Right cardiac atrium (tissue), 5 donors: ENCODE data around the gene FZD10. TPM values are rescaled to one million over a fixed set of nuclear protein-coding genes. Genes with fewer than 3 reads are reported as not detected.

Experiments used
- ATAC-seq, 2 donors: fragments of 200-7000 bp; cut with Tn5 transposase; one replicate each; pipeline versions ENCODE4 v1.8.0 to v1.9.1; 2020; ENCODE audit warnings: moderate library complexity in 2 of 2, mild to moderate bottlenecking in 1 of 2
- DNase-seq, 3 donors: peaks; one replicate each; pipeline ENCODE4 v3.0.0-alpha.2; 2020
- H3K27ac ChIP-seq: one replicate; pipeline ENCODE4 v1.5.1; 2013; ENCODE audit warnings: mild to moderate bottlenecking, low read length, control low read depth, moderate library complexity
- H3K27me3 ChIP-seq: one replicate; pipeline ENCODE4 v1.6.1; 2013; ENCODE audit not compliant: control insufficient read depth, insufficient read depth
- H3K4me1 ChIP-seq: one replicate; pipeline ENCODE4 v1.6.1; 2013; ENCODE audit warnings: low read length; ENCODE audit not compliant: control insufficient read depth, insufficient read depth
- H3K4me3 ChIP-seq: one replicate; pipeline ENCODE4 v1.5.1; 2013; ENCODE audit warnings: low read length, control low read depth
- H3K9me3 ChIP-seq: one replicate; pipeline ENCODE4 v1.6.1; 2013; ENCODE audit warnings: low read length; ENCODE audit not compliant: control insufficient read depth
- WGBS: extraction: QIAGEN DNeasy Blood & Tissue Kit; methylation state at CpG from one replicate; pipeline ENCODE4 v1.1.7; 2013; 5-methylcytosine and 5-hydroxymethylcytosine counted together
- intact Hi-C, 4 donors: fragments of 100-400 bp; cut with DNase I; formaldehyde crosslinking; loops; one replicate each; pipeline versions ENCODE4 v1.11.0 to v1.14.0; 2022 to 2023
- long read RNA-seq, 4 donors: library from polyadenylated mRNA; unstranded; transcript quantifications; one replicate each; pipeline ENCODE4 v2.0.0, GENCODE V29; 2020 to 2021
- polyA plus RNA-seq: library from polyadenylated mRNA; stranded (reverse); fragments of 200-250 nt; gene quantifications from one replicate; pipeline ENCODE4 v1.2.3, GENCODE V29; 2013
- total RNA-seq, 4 donors: library from RNA; stranded (reverse); fragmentation: NEBNext Ultra II Directional; extraction: Animal tissue kit (Norgen Biotek cat#: 25700); gene quantifications; one replicate each; pipeline ENCODE4 v1.2.1, GENCODE V29; 2021
- donor health status: healthy with polysubstance abuse.
- donor health status: DM: no; HTN: yes; CAD: no.
- donor health status: DM: no; HTN: no; CAD: no.
- donor health status: DM: no; HTN: yes; CAD: no; lungs with severe emphysema.
- donor health status: DM: yes; HTN: yes; CAD: no.

The FZD10 gene
- total RNA-seq: under 1 TPM in 3 of 4 donors, not detected in 1; 0.06 to 0.28 (median 0.24) TPM
- polyA plus RNA-seq: 0.14 TPM
- long read RNA-seq, donor 1, partial matches to known transcripts: 0 of 1 reads
- long read RNA-seq, donor 1, other reads (novel, unspliced or antisense): 0 of 1 reads
- long read RNA-seq, donor 2, partial matches to known transcripts: 0 of 1 reads
- long read RNA-seq, donor 2, other reads (novel, unspliced or antisense): 0 of 1 reads
- long read RNA-seq, donor 3, partial matches to known transcripts: 0 of 3 reads
- long read RNA-seq, donor 3, other reads (novel, unspliced or antisense): 0 of 3 reads
- long read RNA-seq, donor 4: 0 reads

GRCh38 chr12:130162267-130162666, at the start of gene FZD10:
TSS of gene FZD10 (plus strand) at chr12:130162464. CDS start at chr12:130162943, 479 bp downstream.
- ATAC-seq (peak in 1 of 2 donors; percentile 46), DNase-seq (peak in 2 of 3 donors; percentile 28 to 76)
- Histone ChIP-seq H3K4me3 (peak within 1 kb of the TSS; percentile 60), H3K4me1 (no peaks in the 10 kb centered on the region), H3K9me3 (no peaks in the 10 kb centered on the region), H3K27me3 (no peaks in the 10 kb centered on the region), H3K27ac (no peak within 1 kb of the TSS)
- intact Hi-C loops: no loop called here
- 1% methylated on average over 48 of the region's 51 CpGs for WGBS

- ATAC-seq: no peak
- Histone ChIP-seq H3K27me3 (no peaks in the 10 kb centered on the region), H3K4me1 (no peaks in the 10 kb centered on the region), H3K27ac (no peak overlapping the region), H3K4me3 (no peak overlapping the region), H3K9me3 (no peaks in the 10 kb centered on the region)
- DNase-seq: no peak
- 82% methylated on average over 20 of the region's 20 CpGs for WGBS
- intact Hi-C loops: no loop called here
Observed at GRCh38 chr12:130114952-130115351, 47.3 kb upstream of the FZD10 start.

- Histone ChIP-seq H3K4me1 (no peaks in the 10 kb centered on the region), H3K4me3 (no peak overlapping the region), H3K9me3 (no peaks in the 10 kb centered on the region), H3K27ac (no peak overlapping the region), H3K27me3 (no peaks in the 10 kb centered on the region)
- DNase-seq (no peak), ATAC-seq (no peak)
- WGBS: 86% methylated on average over 8 of the region's 8 CpGs
- intact Hi-C loops: no loop called here
Observed at GRCh38 chr12:130115646-130116045, 46.6 kb upstream of the FZD10 start.

GRCh38 chr12:130116791-130117190, 45.5 kb upstream of the FZD10 start:
- H3K27me3 ChIP-seq: no peaks in the 10 kb centered on the region
- H3K4me3 ChIP-seq: no peak overlapping the region
- 67% methylated on average over 6 of the region's 6 CpGs for WGBS
- no peak for DNase-seq
- no peaks in the 10 kb centered on the region for H3K9me3 ChIP-seq
- no peak for ATAC-seq
- H3K27ac ChIP-seq: no peak overlapping the region
- no peaks in the 10 kb centered on the region for H3K4me1 ChIP-seq
- intact Hi-C loops: no loop called here

GRCh38 chr12:130117233-130117632, 45.0 kb upstream of the FZD10 start:
- Histone ChIP-seq H3K27me3 (no peaks in the 10 kb centered on the region), H3K4me1 (no peaks in the 10 kb centered on the region), H3K27ac (no peak overlapping the region), H3K4me3 (no peak overlapping the region), H3K9me3 (no peaks in the 10 kb centered on the region)
- intact Hi-C loops: no loop called here
- no peak for ATAC-seq
- 45% methylated on average over 7 of the region's 7 CpGs for WGBS
- DNase-seq: no peak

- no peaks in the 10 kb centered on the region for H3K27me3 ChIP-seq
- WGBS: 49% methylated on average over 5 of the region's 5 CpGs
- ATAC-seq (no peak), DNase-seq (no peak)
- intact Hi-C loops: no loop called here
- no peak overlapping the region for H3K27ac ChIP-seq
- H3K4me1 ChIP-seq: no peaks in the 10 kb centered on the region
- no peak overlapping the region for H3K4me3 ChIP-seq
- no peaks in the 10 kb centered on the region for H3K9me3 ChIP-seq
Observed at GRCh38 chr12:130117701-130118100, 44.6 kb upstream of the FZD10 start.

- no peak overlapping the region for H3K4me3 ChIP-seq
- ATAC-seq (no peak), DNase-seq (no peak)
- H3K4me1 ChIP-seq: no peaks in the 10 kb centered on the region
- intact Hi-C loops: no loop called here
- WGBS: 78% methylated on average over 6 of the region's 6 CpGs
- H3K27me3 ChIP-seq: no peaks in the 10 kb centered on the region
- H3K9me3 ChIP-seq: no peaks in the 10 kb centered on the region
- no peak overlapping the region for H3K27ac ChIP-seq
Observed at GRCh38 chr12:130118181-130118580, 44.1 kb upstream of the FZD10 start.

GRCh38 chr12:130119241-130119861, 42.9 kb upstream of the FZD10 start:
- intact Hi-C loops: no loop called here
- Histone ChIP-seq H3K4me1 (no peaks in the 10 kb centered on the region), H3K4me3 (no peak overlapping the region), H3K9me3 (no peaks in the 10 kb centered on the region), H3K27me3 (no peaks in the 10 kb centered on the region), H3K27ac (no peak overlapping the region)
- ATAC-seq (no peak), DNase-seq (no peak)
- WGBS: 90% methylated on average over 27 of the region's 27 CpGs

- no peak overlapping the region for H3K4me3 ChIP-seq
- 72% methylated on average over 31 of the region's 31 CpGs for WGBS
- DNase-seq: no peak
Observed at GRCh38 chr12:130120012-130120805, 42.1 kb upstream of the FZD10 start.

GRCh38 chr12:130121226-130122000, 40.9 kb upstream of the FZD10 start:
- no peaks in the 10 kb centered on the region for H3K4me1 ChIP-seq
- no peaks in the 10 kb centered on the region for H3K9me3 ChIP-seq
- H3K27me3 ChIP-seq: no peaks in the 10 kb centered on the region
- intact Hi-C loops: no loop called here
- no peak overlapping the region for H3K4me3 ChIP-seq
- no peak for DNase-seq
- peak in 1 of 2 donors; percentile 9 for ATAC-seq
- 49% methylated on average over 11 of the region's 11 CpGs for WGBS
- peak overlapping the region; percentile 28 for H3K27ac ChIP-seq

More at GRCh38 chr12:130120012-130120805, 42.1 kb upstream of the FZD10 start:
- ATAC-seq: peak in 1 of 2 donors; percentile 47
- Histone ChIP-seq H3K9me3 (no peaks in the 10 kb centered on the region), H3K4me1 (no peaks in the 10 kb centered on the region), H3K27ac (no peak overlapping the region), H3K27me3 (no peaks in the 10 kb centered on the region)
- intact Hi-C loops: no loop called here
